Stimulated activated CD8-positive, alpha-beta memory T cell treated with anti-CD3 and anti-CD28 coated beads, Interleukin-15, amount 100 ng/mL, for 24 hours (primary cell): ENCODE data around the gene EIF4E2.
"Not testable (repeated sequence)": the region's sequence is repeated elsewhere in the genome, so short reads cannot be mapped to it uniquely, and the experiment has no call there.

Experiments used
- DNase-seq: peaks from one replicate; pipeline ENCODE4 v3.0.0-alpha.2; 2020; ENCODE audit warnings: low read depth

Gene EIF4E2

GRCh38 chr2:232569541-232569940 lies 19.1 kb downstream of the EIF4E2 start:
- DNase-seq, result no peak

DNA sequence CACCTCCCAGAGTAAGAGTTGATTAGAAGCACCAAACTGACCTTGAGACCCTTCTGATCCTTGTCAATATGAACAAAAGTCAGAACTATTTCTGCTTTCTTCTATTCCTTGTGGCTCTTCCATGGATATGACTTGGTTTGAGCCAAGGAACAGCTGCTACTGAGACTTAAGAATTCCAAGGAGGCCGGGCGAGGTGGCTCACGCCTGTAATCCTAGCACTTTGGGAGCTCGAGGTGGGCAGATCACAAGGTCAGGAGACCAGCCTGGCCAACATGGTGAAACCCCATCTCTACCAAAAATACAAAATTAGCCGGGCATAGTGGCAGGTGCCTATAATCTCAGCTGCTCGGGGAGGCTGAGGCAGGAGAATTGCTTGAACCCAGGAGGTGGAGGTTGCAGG lies 20.0 kb downstream of the EIF4E2 start:
- DNase-seq, result not testable (repeated sequence)

DNA sequence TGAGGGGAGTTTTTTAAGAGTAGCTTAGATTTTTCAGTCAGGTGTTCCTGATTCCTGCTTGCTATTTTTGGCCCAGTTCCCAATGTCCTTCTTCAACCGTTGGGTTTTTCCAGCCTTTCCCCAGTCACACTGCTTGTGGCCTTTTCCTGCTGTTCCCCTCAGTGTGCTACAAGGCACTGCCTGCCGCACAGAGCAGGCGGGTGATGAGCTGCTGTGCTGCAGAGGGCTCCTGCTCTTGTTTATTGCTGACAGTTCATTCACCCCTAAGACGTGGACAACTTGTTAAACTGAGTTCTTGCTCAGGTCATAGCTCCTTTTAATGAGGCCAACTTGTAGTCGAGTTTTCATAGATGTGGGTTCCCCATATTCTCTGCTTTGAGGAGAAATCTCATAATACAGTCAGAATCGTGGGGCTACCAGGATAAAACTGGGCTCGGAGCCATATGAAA lies 20.6 kb downstream of the EIF4E2 start:
- no peak for DNase-seq

- no peak for DNase-seq
These were observed 22.6 kb downstream of the EIF4E2 start for GRCh38 chr2:232573042-232573441.

DNA sequence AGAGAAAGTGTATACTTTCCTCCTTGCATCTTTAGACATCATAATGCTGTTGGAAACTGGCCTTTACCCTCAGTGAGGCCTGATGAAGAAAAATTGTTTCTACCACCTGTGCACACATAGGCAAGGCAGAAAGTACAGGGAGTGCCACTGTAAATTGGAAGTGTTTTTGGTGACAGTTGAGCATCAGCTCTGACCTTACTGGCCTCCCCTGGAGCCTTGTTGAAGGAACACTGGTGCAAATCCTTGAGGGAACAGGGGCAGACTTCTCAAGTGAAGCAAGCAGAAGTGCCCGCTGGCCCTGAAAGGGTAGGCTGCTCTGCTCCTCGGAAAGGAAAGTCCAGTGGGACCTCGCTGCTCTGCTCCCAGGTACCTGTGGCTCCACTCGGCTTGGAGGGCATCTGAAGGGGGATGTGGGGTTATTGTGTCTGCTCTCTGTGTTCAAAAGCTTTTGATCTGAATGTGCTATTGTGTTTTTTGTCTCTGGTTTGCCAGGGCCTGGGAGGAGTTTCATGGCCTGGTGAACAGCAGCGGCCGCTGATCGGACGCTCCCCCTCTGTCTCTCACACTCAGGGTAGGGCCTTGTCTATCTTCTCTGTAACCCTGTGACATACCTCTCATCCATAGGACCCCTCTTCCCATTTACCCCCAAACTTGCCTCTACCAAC lies 23.4 kb downstream of the EIF4E2 start:
- no peak for DNase-seq

GRCh38 chr2:232574674-232575403 lies 24.4 kb downstream of the EIF4E2 start:
- DNase-seq, result no peak

- DNase-seq, result no peak
These were observed 24.9 kb downstream of the EIF4E2 start for GRCh38 chr2:232575404-232575746.

DNA sequence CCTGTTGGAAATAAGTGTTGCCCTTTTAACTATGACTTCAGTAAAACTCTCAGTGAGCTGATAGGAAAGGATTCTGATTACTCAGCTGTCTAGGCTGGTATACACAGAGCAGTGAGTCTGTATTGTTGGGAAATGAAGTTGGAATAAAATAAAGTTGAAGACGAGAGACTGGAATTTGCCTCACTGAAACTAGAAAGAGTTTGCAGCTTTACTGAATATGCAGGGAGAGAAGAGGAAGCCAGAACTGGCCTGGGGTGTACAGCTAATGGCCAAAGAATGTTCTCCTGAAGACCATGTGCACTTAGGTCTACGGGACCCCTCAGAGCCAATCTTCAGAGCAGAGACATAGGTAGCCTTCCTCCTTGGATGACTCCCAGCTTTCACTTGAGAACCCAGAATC lies 26.5 kb downstream of the EIF4E2 start:
- DNase-seq, result no peak

GRCh38 chr2:232577841-232578240 lies 27.4 kb downstream of the EIF4E2 start:
- DNase-seq, result no peak

GRCh38 chr2:232578626-232579025 lies 28.1 kb downstream of the EIF4E2 start:
- DNase-seq, result no peak

DNA sequence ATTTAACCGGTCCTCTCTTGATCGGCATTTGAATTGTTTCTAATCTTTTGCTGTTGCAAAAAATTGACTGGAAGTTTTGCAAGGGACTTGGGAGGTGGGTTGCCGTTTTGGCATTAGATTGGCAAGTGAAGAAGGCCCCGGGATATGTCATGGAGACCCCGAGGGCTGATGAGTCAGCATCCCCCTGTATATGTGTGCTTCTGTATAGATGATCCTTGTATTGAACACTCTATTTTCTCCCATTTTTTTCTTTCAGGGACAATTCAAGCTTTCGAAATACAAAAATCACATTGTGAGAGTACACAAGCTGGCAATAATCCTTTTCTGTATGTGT lies 30.1 kb downstream of the EIF4E2 start:
- no peak for DNase-seq

DNA sequence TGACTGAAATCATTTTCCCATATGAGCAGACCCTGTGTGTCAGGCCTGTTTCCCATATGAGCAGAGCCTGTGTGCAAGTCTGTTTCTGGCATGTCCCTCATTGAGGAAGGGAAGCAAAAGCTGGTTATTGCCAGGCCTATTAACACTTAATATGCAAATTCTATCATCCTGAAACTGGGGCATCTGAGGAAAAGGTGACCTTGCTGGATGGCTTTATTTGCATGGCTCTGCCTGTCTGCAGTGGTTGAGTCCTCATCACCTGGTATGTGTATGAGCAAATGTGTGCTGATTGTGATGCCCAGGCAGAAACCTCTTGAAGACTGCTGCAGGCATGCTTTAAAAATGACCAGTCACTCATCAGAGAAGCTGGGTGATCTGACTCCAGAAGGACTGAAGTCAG lies 31.2 kb downstream of the EIF4E2 start:
- no peak for DNase-seq

DNA sequence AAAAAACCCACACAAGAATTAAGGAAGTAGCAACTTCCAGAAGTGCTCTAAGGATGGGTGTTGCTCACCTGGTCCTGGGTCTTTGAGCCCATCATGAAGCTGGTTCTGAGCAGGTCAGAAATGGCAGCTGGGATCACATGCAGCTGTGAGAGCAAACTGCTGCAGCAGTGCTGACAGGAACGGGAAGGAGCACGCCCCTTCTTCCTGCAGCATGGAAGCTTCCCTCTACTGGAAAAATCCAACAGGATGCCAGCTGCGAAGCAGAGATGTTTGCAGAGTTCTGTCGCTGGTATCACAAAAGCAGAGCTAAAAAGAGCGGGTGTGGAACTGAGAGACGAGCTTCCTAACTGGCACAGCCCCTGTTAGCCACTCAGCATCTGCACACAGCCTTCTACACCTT lies 33.7 kb downstream of the EIF4E2 start:
- no peak for DNase-seq

DNA sequence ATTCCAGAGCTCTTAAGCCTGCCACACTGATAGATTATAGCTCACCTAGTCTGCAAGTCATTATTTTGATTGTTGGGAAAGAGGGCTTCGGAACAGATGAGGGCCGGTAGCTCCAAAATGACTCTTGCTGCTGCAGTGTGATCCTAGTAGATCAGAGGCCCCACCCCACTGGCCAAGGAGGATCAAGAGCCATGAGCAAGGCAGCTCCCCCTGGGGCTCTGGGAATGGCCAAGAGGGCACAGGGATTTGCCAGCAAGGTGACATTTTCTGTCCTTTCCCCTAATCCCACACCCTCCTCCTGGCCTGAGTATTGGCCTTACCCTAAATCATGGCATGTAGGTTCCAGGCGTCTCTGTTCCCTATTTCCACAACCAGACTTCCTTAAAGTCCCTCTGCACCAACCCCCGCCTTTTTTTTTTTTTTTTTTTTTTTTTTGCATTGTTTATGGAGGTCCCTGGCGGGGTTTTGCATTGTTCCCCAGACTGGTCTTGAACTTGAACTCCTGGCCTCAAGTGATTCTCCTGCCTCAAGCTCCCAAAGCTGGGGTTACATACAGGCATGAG lies 36.5 kb downstream of the EIF4E2 start:
- DNase-seq, result no peak

- DNase-seq, result no peak
These were observed 37.0 kb downstream of the EIF4E2 start for GRCh38 chr2:232587512-232587911.

DNA sequence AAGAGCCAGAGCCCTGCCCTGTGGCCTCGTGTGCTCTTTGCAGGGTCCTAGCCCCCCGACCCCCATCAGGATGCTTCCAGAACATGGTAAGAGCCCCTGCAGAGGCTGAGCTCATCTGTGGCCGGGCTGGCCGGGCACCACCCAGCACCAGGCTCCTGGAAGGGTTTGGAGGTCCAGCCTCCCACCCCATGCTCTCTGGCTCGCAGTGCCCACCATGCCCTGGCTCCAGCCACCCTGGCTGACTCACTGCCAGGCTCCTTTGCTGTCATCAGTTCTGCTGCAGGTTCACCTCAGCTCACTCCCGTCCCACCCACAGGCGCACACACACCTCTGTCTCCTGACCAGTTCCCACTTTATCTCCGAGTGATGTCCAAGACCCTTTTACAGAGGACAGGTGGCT lies 37.5 kb downstream of the EIF4E2 start:
- no peak for DNase-seq

GRCh38 chr2:232588680-232589585 lies 38.4 kb downstream of the EIF4E2 start:
- no peak for DNase-seq

DNA sequence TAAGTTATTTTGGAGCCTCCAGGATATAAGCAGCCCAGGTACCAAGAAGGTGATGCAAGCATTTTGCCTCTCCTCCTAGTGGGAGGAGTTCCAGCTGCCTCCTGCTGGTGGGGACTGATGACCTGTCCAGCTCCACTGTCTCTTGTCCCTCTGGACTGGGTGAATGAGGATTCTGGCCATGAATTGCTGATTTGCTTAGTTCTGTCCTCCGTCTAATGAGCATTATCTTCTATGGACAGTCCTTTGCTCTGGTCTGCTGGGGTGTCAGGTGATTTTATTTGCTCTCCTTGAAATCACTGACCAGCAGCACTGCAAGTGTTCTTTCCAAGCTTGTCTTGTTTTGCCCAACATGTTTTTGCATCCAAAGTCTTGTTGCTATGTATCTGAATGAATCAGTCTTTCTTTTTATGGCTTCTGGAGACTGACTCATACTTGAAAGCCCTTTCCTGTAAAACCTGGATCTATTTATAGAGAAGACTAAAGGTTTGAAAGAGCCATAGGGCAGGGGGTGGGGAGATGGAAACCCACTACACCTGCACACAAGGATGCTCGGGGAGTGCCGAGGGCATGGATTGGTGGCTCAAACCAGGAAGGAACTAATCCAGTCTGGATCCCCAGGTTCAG lies 42.4 kb downstream of the EIF4E2 start:
- no peak for DNase-seq

- DNase-seq, result no peak
These were observed 43.5 kb downstream of the EIF4E2 start for GRCh38 chr2:232593982-232594381.

DNA sequence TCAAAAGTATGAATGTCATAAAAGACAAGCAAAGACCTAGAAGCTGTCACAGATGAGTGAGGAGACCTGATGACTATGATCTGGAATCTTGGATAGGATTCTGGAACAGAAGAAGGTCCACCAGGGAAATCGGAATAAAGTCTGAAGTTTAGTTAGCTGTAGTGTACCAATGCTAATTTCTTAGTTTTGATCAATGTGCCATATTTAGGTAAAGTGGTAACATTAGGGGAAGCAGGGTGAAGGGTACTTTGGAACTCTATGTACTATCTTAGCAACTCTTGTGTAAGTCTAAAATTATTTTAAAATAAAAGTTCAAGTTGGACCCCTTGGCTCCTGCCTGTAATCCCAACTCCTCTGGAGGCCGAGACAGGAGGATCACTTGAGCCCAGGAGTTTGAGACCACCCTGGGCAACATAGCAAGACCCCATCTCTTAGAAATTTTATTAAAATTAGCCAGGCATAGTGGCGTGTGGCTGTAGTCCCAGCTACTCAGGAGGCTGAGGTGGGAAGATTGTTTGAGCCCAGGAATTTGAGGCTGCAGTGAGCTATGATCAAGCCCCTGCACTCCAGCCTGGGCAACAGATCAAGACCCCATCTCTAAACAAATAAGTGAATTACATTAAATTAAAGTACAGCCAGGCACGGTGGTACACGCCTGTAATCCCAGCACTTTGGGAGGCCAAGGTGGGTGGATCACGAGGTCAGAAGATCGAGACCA lies 47.0 kb downstream of the EIF4E2 start:
- DNase-seq, result no peak

DNA sequence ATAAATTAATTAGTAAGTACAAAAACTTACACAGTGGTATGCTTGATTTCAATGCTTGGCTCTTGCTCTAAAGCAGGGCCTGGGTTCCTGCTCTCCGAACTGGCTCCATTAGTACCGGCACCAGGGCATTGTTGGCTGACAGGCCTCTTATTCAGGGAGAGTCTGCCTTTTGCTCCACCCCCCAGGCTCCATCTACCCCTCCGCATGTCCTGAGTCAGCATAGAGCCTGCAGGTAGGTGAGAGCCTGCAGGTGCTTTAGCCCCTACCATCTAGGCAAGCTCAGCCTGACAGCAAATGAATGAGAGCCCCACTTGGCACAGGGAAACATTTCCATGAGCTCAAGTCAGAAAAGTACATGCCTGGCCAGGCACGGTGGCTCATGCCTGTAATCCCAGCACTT lies 47.8 kb downstream of the EIF4E2 start:
- DNase-seq, result no peak
